Vagina (tissue), 2 donors: ENCODE measurements around the gene RHBG. TPM values are rescaled to one million over a fixed set of nuclear protein-coding genes. Genes with fewer than 3 reads are reported as not detected.
A peak's percentile ranks its signal among the peaks of the same experiment; 100 is the strongest.

Experiments
- DNase-seq, 2 donors: peaks; one replicate each; pipeline ENCODE4 v3.0.0-alpha.2; 2017; ENCODE audit errors: extremely low spot score in 2 of 2
- H3K27ac ChIP-seq: fragments of 200-600 bp; sonication (generic); one replicate; pipeline ENCODE4 v1.5.1; 2019
- H3K27me3 ChIP-seq: fragments of 200-600 bp; sonication (generic); one replicate; pipeline ENCODE4 v1.5.1; 2019
- H3K36me3 ChIP-seq, 2 donors: fragments of 200-600 bp; sonication (generic); one replicate each; pipeline ENCODE4 v1.5.1; 2017 to 2019
- H3K4me1 ChIP-seq: fragments of 200-600 bp; sonication (generic); one replicate; pipeline ENCODE4 v1.5.1; 2019
- H3K4me3 ChIP-seq, 2 donors: fragments of 200-600 bp; sonication (generic); 1 replicate in 1 of 2; 2 replicates in 1 of 2; pipeline ENCODE4 v1.5.1; 2016 to 2019
- H3K9me3 ChIP-seq: fragments of 200-600 bp; sonication (generic); one replicate; pipeline ENCODE4 v1.5.1; 2019
- CTCF ChIP-seq, 3 experiments: fragments of 450-650 bp in 2 of 3; fragments of 200-600 bp in 1 of 3; sonication (generic) in 1 of 3; IDR thresholded peaks; one replicate each; pipeline ENCODE4 v1.5.1; 2017 to 2019; ENCODE audit warnings: antibody characterized with exemption in 3 of 3, mild to moderate bottlenecking in 2 of 3, moderate library complexity in 2 of 3
- POLR2A ChIP-seq, 2 donors: fragments of 450-650 bp; IDR thresholded peaks; one replicate each; pipeline ENCODE4 v1.6.1; 2017; ENCODE audit warnings: antibody characterized with exemption in 2 of 2, mild to moderate bottlenecking in 2 of 2, moderate library complexity in 2 of 2
- POLR2AphosphoS5 ChIP-seq, 2 donors: sonication (generic); formaldehyde crosslinking; IDR thresholded peaks; one replicate each; pipeline ENCODE4 v1.9.0; 2017; ENCODE audit warnings: antibody characterized with exemption in 2 of 2, mild to moderate bottlenecking in 2 of 2, low read depth in 1 of 2; ENCODE audit not compliant: insufficient read depth in 1 of 2
- intact Hi-C: fragments of 100-400 bp; cut with DNase I; formaldehyde crosslinking; loops from one replicate; pipeline ENCODE4 v1.15.1; 2023
- total RNA-seq: library from RNA; depleted of rRNA; stranded (reverse); fragments of >200 nt; gene quantifications from one replicate; pipeline ENCODE4 v1.2.3, GENCODE V29; 2016

Gene RHBG
- total RNA-seq, 1 donor from 2014 or later: not detected

DNA sequence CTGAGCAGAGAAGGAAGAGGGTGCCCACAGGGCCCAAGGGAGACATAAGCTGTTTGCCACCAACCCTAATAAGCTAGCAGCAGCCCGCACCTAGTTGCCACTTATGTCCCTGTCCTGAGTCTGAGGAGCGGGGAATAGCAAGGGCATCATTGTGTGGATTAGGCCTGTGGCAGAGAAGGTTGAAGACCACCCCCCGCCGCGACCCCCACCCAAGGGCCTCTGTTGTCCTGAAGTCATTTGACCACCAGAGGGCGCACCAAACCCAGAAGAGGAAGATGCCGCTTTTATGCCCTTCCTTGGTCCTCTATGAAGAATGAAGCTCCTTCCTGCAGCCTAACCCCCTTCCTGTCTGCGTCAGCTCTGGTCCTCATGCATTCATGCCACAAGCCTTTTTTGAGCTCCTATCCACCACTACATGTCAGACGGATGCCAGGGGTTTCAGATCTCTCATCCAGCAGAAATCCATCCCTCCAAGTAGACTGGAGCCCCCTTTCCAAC lies 16.6 kb downstream of the RHBG start:
- no peak for DNase-seq
- no peaks in the 10 kb centered on the region for H3K27me3 ChIP-seq
- H3K9me3 ChIP-seq: no peaks in the 10 kb centered on the region
- H3K4me1 ChIP-seq: no peaks in the 10 kb centered on the region
- H3K36me3 ChIP-seq: no peaks in the 10 kb centered on the region
- H3K27ac ChIP-seq: no peak overlapping the region
- intact Hi-C loops: loop anchor here (5.0 to 10.0 kb wide), 3 partner anchors 52 to 272 kb away; no protein-coding TSS in a partner anchor
- peak; percentile 81 to 92 (median 89) for TF ChIP-seq CTCF (IDR thresholded peaks at IDR 0.05)
- no peak for TF ChIP-seq POLR2A (IDR thresholded peaks at IDR 0.05)
- TF ChIP-seq POLR2AphosphoS5 (IDR thresholded peaks at IDR 0.05; ENCODE audit: insufficient read depth in 1 of 2, low read depth in 1 of 2): no peak
- H3K4me3 ChIP-seq: no peak overlapping the region

GRCh38 chr1:156386134-156386901 lies 17.3 kb downstream of the RHBG start:
- intact Hi-C loops: loop anchor here (5.0 to 10.0 kb wide), 3 partner anchors 51 to 271 kb away; no protein-coding TSS in a partner anchor
- Histone ChIP-seq H3K27me3 (no peaks in the 10 kb centered on the region), H3K36me3 (no peaks in the 10 kb centered on the region), H3K9me3 (no peaks in the 10 kb centered on the region), H3K27ac (no peak overlapping the region), H3K4me3 (no peak overlapping the region), H3K4me1 (no peaks in the 10 kb centered on the region)
- DNase-seq: no peak
- no peak for TF ChIP-seq POLR2AphosphoS5 (IDR thresholded peaks at IDR 0.05; ENCODE audit: insufficient read depth in 1 of 2, low read depth in 1 of 2)
- no peak for TF ChIP-seq CTCF (IDR thresholded peaks at IDR 0.05)
- no peak for TF ChIP-seq POLR2A (IDR thresholded peaks at IDR 0.05)

GRCh38 chr1:156386949-156387869 lies 18.2 kb downstream of the RHBG start:
- Histone ChIP-seq H3K9me3 (no peaks in the 10 kb centered on the region), H3K27ac (no peak overlapping the region), H3K4me3 (no peak overlapping the region), H3K36me3 (no peaks in the 10 kb centered on the region), H3K4me1 (no peaks in the 10 kb centered on the region), H3K27me3 (no peaks in the 10 kb centered on the region)
- intact Hi-C loops: loop anchor here (5.0 to 10.0 kb wide), 3 partner anchors 50 to 270 kb away; no protein-coding TSS in a partner anchor
- TF ChIP-seq POLR2AphosphoS5 (IDR thresholded peaks at IDR 0.05; ENCODE audit: insufficient read depth in 1 of 2, low read depth in 1 of 2): no peak
- TF ChIP-seq CTCF (IDR thresholded peaks at IDR 0.05): no peak
- no peak for TF ChIP-seq POLR2A (IDR thresholded peaks at IDR 0.05)
- DNase-seq: no peak

GRCh38 chr1:156387870-156388173 lies 18.8 kb downstream of the RHBG start:
- Histone ChIP-seq H3K4me3 (no peak overlapping the region), H3K27me3 (no peaks in the 10 kb centered on the region)

More at GRCh38 chr1:156387870-156388173, 18.8 kb downstream of the RHBG start:
- no peak for DNase-seq
- H3K27ac ChIP-seq: no peak overlapping the region
- no peaks in the 10 kb centered on the region for H3K4me1 ChIP-seq
- H3K9me3 ChIP-seq: no peaks in the 10 kb centered on the region
- TF ChIP-seq POLR2A (IDR thresholded peaks at IDR 0.05) (no peak), CTCF (IDR thresholded peaks at IDR 0.05) (no peak), POLR2AphosphoS5 (IDR thresholded peaks at IDR 0.05; ENCODE audit: insufficient read depth in 1 of 2, low read depth in 1 of 2) (no peak)
- no peaks in the 10 kb centered on the region for H3K36me3 ChIP-seq
- intact Hi-C loops: loop anchor here (5.0 to 10.0 kb wide), 3 partner anchors 49 to 269 kb away; no protein-coding TSS in a partner anchor
